ENCODE measurements around the gene GFER. TPM values are rescaled to one million over a fixed set of nuclear protein-coding genes. Genes with fewer than 3 reads are reported as not detected.

GFER gene
- polyA plus RNA-seq, 1 experiment, result 15.8 TPM

DNA sequence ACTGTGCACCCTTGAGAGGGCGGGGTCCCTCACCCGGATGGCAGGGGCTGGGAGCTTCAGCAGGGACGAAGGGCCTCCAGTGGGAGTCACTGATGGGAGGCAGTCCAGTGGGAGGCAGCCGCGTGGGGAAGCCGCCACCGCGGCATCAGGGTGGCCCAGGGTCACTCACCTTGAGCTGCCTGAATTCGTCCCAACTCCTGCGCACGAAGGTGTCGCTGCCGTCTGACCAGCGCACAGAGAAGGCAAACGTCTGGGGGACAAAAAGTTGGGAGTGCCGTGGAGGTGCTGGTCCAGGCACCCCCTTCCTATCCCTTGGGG is 3.3 kb upstream of the GFER start:
- ChIA-PET CTCF (interaction anchor here (1.6 kb wide), 1 partner anchor 160 kb away, joined by 10 read pairs; no protein-coding TSS in a partner anchor), POLR2A (interaction anchor here (0.7 to 3.6 kb wide), 2 partner anchors 9 to 16 kb away, joined by 4 to 14 read pairs; partner anchors contain the start of gene RPS2)
- Histone ChIP-seq H3K4me3 (ENCODE audit: low read depth, low read length) (no peak overlapping the region), H3K27me3 (ENCODE audit: control insufficient read depth, insufficient read depth, low read length) (peaks cover 36% of the 10 kb centered on the region), H3K9me3 (ENCODE audit: control insufficient read depth, insufficient read depth, low read length) (peaks cover 3% of the 10 kb centered on the region; the same call in 1 of the 2 replicates), H3K27ac (ENCODE audit: low read depth, low read length) (no peak overlapping the region)
- no peak for DNase-seq (ENCODE audit: low read depth, low spot score)
- TF ChIP-seq, protein P1, sequence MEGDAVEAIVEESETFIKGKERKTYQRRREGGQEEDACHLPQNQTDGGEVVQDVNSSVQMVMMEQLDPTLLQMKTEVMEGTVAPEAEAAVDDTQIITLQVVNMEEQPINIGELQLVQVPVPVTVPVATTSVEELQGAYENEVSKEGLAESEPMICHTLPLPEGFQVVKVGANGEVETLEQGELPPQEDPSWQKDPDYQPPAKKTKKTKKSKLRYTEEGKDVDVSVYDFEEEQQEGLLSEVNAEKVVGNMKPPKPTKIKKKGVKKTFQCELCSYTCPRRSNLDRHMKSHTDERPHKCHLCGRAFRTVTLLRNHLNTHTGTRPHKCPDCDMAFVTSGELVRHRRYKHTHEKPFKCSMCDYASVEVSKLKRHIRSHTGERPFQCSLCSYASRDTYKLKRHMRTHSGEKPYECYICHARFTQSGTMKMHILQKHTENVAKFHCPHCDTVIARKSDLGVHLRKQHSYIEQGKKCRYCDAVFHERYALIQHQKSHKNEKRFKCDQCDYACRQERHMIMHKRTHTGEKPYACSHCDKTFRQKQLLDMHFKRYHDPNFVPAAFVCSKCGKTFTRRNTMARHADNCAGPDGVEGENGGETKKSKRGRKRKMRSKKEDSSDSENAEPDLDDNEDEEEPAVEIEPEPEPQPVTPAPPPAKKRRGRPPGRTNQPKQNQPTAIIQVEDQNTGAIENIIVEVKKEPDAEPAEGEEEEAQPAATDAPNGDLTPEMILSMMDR (IDR thresholded peaks at IDR 0.05; ENCODE audit: low read depth, low read length), result no peak

DNA sequence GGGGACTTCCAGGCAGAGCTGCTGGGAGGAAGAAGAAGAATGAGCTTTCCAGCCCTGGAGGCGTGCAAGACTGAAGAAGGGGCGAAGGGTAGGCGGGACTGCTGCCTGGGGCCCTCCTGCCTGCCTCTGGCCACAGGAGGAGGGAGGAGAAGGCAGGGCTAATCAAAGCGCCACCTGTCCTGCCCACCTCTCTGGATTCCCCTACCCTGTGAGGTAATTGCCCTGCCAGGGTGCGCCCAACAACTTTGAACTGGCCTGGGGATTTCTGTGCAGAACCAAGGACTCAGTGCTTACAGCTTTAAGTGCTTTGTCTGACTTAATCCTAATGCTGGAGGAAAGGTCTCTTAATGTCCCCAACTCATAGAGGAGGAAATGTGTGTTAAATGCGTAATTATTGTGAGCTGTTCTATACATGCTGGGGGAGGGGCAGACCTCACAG is 2.6 kb upstream of the GFER start, which contains the start of gene NOXO1:
Gene NOXO1, minus strand, starts transcription at position 72 of the 439 bp plus-strand sequence. CDS start 290 bp downstream, outside the sequence.
- H3K4me3 ChIP-seq (ENCODE audit: low read depth, low read length), result no peak within 1 kb of the TSS
- no peak within 1 kb of the TSS for H3K27ac ChIP-seq (ENCODE audit: low read depth, low read length)
- no peak for DNase-seq (ENCODE audit: low read depth, low spot score)
- peaks cover 3% of the 10 kb centered on the region; the same call in 1 of the 2 replicates for H3K9me3 ChIP-seq (ENCODE audit: control insufficient read depth, insufficient read depth, low read length)
- peaks cover 36% of the 10 kb centered on the region for H3K27me3 ChIP-seq (ENCODE audit: control insufficient read depth, insufficient read depth, low read length)
- POLR2A ChIA-PET, result interaction anchor here (0.7 to 3.6 kb wide), 2 partner anchors 10 to 17 kb away, joined by 4 to 14 read pairs; partner anchors contain the start of gene RPS2
- TF ChIP-seq, protein P1 (IDR thresholded peaks at IDR 0.05; ENCODE audit: low read depth, low read length), result no peak
- CTCF ChIA-PET, result interaction anchor here (1.6 kb wide), 1 partner anchor 159 kb away, joined by 10 read pairs; no protein-coding TSS in a partner anchor

DNA sequence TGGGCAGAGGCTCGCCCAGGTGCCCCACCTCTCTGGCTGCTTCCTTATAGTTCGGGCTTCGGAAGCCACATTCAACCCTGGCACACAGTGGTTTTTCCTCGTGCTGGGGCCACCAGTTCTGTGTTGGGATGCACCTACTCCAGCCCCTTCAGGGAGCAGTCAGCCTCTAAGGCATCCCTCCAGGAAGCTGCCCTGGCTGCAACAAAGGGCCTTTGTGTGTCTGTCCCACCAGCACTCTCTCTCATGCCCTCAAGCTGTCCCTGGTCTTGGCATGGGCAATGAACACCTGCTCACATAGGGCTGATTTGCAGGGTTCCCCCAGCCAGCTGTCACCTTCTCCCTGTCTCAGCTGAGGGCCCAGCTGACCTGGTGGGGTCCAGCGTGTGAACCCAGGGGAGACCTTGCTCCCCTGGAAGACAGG is 2.0 kb upstream of the GFER start:
- Histone ChIP-seq H3K27ac (ENCODE audit: low read depth, low read length) (no peak overlapping the region), H3K4me3 (ENCODE audit: low read depth, low read length) (no peak overlapping the region), H3K9me3 (ENCODE audit: control insufficient read depth, insufficient read depth, low read length) (peaks cover 3% of the 10 kb centered on the region; the same call in 1 of the 2 replicates), H3K27me3 (ENCODE audit: control insufficient read depth, insufficient read depth, low read length) (peaks cover 36% of the 10 kb centered on the region)
- POLR2A ChIA-PET, result interaction anchor here (0.6 to 3.6 kb wide), 3 partner anchors 13 to 174 kb away, joined by 3 to 14 read pairs (median 4); partner anchors contain the start of genes RPS2 and TRAF7
- DNase-seq (ENCODE audit: low read depth, low spot score), result no peak
- TF ChIP-seq, protein P1 (IDR thresholded peaks at IDR 0.05; ENCODE audit: low read depth, low read length), result no peak
- CTCF ChIA-PET, result no interaction called here

DNA sequence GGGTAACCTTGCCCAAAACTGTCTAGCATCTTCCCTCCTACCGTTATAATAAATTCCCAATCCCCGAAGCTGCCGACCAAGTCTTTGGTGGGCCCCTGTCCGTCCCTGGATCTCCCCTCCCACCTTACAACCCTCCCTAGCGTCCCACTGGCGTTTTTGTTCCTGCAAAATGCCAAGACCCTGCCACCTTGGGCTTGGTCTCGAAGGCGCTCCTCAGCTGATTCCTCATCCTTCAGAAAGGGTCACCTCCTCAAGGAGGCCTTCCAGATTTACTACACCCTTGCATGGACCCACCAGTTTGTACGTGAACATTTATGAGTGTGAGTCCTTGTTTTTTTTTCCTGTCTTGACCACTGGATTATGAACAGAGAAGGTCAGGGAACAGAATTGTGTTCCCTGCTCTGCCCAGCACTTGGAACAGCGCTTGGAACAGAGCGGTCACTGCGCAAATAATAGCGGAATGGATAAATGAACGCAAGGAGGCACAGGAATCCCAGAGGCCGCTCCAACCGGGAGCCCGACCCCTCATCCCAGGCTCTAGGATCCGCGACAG is 926 bp upstream of the GFER start:
- POLR2A ChIA-PET, result interaction anchor here (0.6 to 3.6 kb wide), 3 partner anchors 11 to 272 kb away, joined by 5 to 14 read pairs (median 6); partner anchors contain the start of genes RPS2 and TBL3
- TF ChIP-seq, protein P1 (IDR thresholded peaks at IDR 0.05; ENCODE audit: low read depth, low read length), result no peak
- DNase-seq (ENCODE audit: low read depth, low spot score), result no peak
- Histone ChIP-seq H3K27me3 (ENCODE audit: control insufficient read depth, insufficient read depth, low read length) (peaks cover 36% of the 10 kb centered on the region), H3K4me3 (ENCODE audit: low read depth, low read length) (peak overlapping the region; percentile 65), H3K27ac (ENCODE audit: low read depth, low read length) (no peak overlapping the region), H3K9me3 (ENCODE audit: control insufficient read depth, insufficient read depth, low read length) (peaks cover 3% of the 10 kb centered on the region; the same call in 1 of the 2 replicates)
- CTCF ChIA-PET, result interaction anchor here (0.6 to 1.0 kb wide), 2 partner anchors 135 to 157 kb away, joined by 4 to 5 read pairs; no protein-coding TSS in a partner anchor

Measured in AG04450 (cell line).